Measurements from ENCODE around the gene C2orf49.
A peak's percentile ranks its signal among the peaks of the same experiment; 100 is the strongest.

Gene C2orf49

DNA sequence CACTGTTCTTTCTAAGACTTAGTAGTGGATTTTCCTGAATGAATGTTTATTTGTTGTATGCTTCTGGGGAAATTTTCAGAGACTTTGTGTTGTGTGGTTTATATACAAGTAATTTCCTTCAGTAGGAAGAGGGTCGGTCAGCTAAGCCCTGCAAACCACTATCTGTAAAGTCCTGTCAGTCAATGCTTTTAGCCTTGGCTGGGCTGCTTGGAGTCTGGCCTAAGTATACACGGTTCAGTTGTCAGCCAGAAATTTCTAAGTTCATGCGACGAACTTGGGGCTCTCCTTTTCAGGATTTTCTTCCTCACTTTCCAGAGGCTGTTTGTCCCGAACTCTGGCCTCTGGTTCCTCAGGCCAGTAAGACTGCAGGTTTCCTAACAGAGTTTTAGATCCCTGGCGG is 21.3 kb downstream of the C2orf49 start:
- no peak for DNase-seq (ENCODE audit: extremely low read depth in 1 of 2, low read depth in 1 of 2)

DNA sequence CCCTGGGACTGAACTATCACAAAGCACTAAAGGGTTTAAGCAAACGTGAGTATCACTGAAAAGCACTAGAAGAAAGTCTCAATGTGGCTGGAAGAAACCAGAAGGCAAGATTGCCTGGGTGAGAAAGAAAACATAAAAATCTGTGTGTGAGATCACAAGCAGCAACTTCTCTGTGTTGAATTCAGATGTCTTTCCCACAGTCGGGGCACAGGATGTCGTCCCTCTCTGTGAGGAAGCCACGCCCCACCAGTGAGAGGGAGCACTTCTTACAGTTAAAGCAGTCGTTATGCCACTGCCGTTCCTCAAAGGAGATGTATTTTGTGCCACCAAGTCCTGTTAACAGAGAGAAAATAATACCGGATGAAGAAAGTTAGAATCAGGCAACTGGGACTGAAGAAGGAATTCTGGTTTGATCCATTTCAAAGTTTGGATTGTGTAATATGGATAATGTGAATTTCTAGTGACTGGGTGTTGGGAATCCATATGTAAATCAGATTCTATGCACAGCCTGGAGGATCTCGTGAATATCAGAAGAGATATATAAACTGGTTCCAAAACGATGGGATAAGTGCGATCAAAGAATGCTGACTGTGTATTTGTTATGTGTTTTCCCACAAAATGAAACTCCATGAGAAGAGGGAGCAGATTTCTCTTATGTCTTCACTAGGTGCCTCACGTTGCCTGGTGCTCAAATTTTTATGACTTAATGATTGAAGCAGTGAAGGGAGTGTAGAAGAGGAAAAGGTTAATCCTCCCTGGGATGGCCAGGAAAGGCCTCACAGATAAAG is 24.0 kb downstream of the C2orf49 start:
- DNase-seq (ENCODE audit: extremely low read depth in 1 of 2, low read depth in 1 of 2): no peak

GRCh38 chr2:105362862-105363591 is 25.7 kb downstream of the C2orf49 start:
- DNase-seq (ENCODE audit: extremely low read depth in 1 of 2, low read depth in 1 of 2): no peak

GRCh38 chr2:105364436-105365139 is 27.2 kb downstream of the C2orf49 start:
- DNase-seq (ENCODE audit: extremely low read depth in 1 of 2, low read depth in 1 of 2): no peak

DNA sequence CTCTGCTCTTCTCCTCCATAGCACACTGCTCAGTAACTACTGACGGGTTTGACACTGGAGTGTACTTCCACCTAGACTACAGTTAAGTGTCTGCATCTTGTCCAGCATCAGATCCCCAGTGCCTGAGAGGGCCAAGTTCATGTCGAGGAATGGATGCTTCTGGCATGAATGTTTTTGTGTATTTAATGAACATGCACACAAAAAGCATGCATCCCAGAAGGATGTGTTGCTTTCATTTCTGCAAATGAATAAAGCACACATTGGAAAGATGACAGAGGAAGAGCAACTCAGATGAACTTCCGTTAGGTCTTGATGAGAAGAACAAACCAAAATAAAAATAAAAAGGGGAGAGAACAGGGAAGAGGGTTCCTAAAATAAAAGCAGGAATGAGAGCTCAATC is 27.9 kb downstream of the C2orf49 start:
- no peak for DNase-seq (ENCODE audit: extremely low read depth in 1 of 2, low read depth in 1 of 2)

- DNase-seq (ENCODE audit: extremely low read depth in 1 of 2, low read depth in 1 of 2): no peak
Measured at GRCh38 chr2:105368759-105369408, 31.5 kb downstream of the C2orf49 start.

GRCh38 chr2:105369777-105370690 is 32.7 kb downstream of the C2orf49 start:
- DNase-seq (ENCODE audit: extremely low read depth in 1 of 2, low read depth in 1 of 2): peak; percentile 56 to 80

DNA sequence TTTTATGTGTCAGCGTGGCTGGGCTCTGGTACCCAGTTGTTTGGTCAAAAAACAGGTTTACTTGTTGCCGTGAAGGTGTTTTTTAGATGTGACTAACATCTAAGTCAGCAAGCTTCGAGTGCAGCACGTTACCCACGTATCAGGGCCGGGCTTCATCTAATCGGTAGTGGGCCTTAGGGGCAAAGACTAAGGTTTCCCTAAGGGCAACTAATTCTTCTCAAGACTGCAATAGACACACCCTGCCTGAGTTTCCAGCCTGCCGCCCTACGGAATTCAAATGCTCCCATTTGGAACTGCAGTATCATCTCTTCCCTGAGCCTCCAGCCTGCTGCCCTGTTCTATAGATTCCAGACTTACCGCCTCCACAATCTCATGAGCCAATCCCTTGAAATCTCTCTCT is 33.8 kb downstream of the C2orf49 start:
- no peak for DNase-seq (ENCODE audit: extremely low read depth in 1 of 2, low read depth in 1 of 2)

GRCh38 chr2:105371810-105372209 is 34.5 kb downstream of the C2orf49 start:
- DNase-seq (ENCODE audit: extremely low read depth in 1 of 2, low read depth in 1 of 2): no peak

- no peak for DNase-seq (ENCODE audit: extremely low read depth in 1 of 2, low read depth in 1 of 2)
Measured at GRCh38 chr2:105373344-105373781, 36.0 kb downstream of the C2orf49 start.

GRCh38 chr2:105373895-105374401 is 36.6 kb downstream of the C2orf49 start:
- no peak for DNase-seq (ENCODE audit: extremely low read depth in 1 of 2, low read depth in 1 of 2)

DNA sequence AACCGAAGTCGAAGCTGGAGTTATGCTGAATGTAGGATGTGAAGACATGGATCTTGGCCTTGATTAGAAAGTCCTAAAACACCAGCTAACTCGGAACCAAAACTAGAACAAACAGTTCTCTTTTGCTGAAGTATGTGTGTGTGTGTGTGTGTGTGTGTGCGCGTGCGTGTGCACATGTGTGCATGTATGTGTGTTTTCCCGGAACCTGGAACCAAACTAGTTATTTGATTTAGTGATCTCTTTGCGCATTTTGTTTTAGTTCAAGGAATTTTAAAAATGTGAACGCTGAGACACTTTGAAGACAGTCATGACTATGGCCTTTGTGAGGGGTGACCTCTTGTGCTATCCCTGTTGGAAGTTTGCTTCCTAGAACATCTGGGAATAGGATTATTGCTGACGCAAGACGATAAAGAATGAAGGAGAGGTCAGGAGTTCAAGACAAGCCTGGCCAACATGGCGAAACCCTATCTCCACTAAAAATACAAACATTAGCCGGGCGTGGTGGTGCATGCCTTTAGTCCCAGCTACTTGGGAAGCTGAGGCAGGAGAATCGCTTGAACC is 37.7 kb downstream of the C2orf49 start:
- no peak for DNase-seq (ENCODE audit: extremely low read depth in 1 of 2, low read depth in 1 of 2)

- DNase-seq (ENCODE audit: extremely low read depth in 1 of 2, low read depth in 1 of 2): no peak
Measured at GRCh38 chr2:105376010-105376409, 38.7 kb downstream of the C2orf49 start.

DNA sequence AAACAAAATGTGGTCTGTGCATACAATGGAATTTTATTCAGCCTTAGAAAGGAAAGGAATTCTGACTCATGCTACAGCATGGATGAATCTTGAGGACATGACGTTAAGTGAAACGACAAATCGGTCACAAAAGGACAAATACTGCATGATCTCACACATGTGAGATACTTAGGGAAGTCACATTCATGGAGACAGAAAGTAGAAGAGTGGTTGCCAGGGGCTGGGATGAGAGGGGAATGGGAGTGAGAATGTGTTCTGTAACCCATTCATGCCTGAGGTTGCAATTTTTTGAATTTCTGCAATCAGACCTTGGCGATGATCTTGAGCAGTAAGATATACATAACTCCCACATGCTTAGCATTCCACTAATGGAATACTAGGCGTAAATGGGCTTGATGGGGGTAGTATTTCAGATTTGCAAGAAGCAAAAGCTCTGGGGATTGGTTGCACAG is 39.5 kb downstream of the C2orf49 start:
- no peak for DNase-seq (ENCODE audit: extremely low read depth in 1 of 2, low read depth in 1 of 2)

GRCh38 chr2:105377871-105378270 is 40.5 kb downstream of the C2orf49 start:
- DNase-seq (ENCODE audit: extremely low read depth in 1 of 2, low read depth in 1 of 2): no peak

- no peak for DNase-seq (ENCODE audit: extremely low read depth in 1 of 2, low read depth in 1 of 2)
Measured at GRCh38 chr2:105378276-105378840, 41.0 kb downstream of the C2orf49 start.

GRCh38 chr2:105378921-105379383 is 41.6 kb downstream of the C2orf49 start:
- no peak for DNase-seq (ENCODE audit: extremely low read depth in 1 of 2, low read depth in 1 of 2)

DNA sequence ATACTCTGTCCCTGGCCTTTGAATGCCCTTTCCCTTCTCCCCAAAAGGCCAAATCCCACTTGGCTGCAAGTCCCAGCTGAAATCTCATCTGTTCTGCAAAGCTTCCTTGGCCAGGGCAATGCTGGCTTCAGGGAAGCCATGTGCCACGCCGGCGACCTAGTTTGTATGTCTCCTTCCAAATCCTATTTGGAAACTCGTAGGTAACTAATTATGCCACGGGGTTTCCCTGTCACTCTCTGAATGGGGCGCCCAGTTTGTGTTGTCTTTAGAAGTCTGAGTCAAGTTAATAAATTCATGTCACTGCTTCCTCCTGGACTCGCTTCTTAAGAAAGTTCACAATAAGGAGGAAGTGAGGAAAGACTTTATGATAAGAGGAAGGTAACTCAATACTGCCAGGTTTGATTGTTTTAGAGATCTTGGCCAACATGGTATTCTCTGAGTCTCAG is 42.4 kb downstream of the C2orf49 start:
- DNase-seq (ENCODE audit: extremely low read depth in 1 of 2, low read depth in 1 of 2): no peak
